ENCODE results near the gene PPA1. TPM values are rescaled to one million over a fixed set of nuclear protein-coding genes. Genes with fewer than 3 reads are reported as not detected.
"Not testable (repeated sequence)": the region's sequence is repeated elsewhere in the genome, so short reads cannot be mapped to it uniquely, and the experiment has no call there.

The PPA1 gene
- total RNA-seq, 1 donor from 2014 or later = 201 TPM

DNA sequence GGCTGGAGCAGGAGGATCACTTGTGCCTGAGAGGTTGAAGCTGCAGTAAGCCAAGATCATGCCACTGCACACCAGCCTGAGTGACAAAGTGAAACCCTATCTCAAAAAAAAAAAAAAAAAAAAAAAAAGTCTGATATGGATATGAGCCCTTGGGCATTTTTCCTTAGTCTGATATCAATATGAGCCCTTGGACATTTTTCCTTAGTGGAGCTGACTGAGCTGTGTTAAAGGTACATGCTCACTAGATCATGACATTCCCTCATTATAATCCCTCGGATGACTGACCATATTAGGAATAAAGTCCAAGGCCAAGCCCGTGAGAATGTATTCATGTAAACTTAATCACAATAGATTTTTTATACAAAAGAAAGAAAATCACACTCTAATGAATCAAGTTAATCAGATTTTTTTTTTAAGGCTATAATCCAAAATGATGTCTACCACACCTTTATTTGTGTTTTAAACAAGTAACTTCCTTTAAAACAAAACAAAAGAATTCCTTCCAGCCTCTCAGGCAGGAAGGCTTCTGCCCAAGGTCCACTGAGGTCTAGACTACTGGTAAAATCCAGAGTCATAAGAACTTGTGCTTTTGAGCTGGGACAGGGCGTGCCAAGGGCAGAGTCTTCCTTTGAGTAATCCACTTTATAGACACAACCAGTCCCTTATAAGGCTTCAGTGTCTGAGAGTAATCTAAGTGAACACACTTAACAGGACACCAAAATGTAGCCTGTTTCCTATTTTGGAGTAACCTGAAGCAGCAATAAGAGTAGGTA is 5.5 kb downstream of the PPA1 start:
- H3K27me3 ChIP-seq (ENCODE audit: control insufficient read depth, insufficient read depth, low read length) = no peaks in the 10 kb centered on the region
- TF ChIP-seq, protein P1, sequence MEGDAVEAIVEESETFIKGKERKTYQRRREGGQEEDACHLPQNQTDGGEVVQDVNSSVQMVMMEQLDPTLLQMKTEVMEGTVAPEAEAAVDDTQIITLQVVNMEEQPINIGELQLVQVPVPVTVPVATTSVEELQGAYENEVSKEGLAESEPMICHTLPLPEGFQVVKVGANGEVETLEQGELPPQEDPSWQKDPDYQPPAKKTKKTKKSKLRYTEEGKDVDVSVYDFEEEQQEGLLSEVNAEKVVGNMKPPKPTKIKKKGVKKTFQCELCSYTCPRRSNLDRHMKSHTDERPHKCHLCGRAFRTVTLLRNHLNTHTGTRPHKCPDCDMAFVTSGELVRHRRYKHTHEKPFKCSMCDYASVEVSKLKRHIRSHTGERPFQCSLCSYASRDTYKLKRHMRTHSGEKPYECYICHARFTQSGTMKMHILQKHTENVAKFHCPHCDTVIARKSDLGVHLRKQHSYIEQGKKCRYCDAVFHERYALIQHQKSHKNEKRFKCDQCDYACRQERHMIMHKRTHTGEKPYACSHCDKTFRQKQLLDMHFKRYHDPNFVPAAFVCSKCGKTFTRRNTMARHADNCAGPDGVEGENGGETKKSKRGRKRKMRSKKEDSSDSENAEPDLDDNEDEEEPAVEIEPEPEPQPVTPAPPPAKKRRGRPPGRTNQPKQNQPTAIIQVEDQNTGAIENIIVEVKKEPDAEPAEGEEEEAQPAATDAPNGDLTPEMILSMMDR (IDR thresholded peaks at IDR 0.05; ENCODE audit: insufficient read depth, low read length, poor library complexity, severe bottlenecking) = no peak
- DNase-seq (ENCODE audit: low read depth) = no peak
- H3K4me3 ChIP-seq (ENCODE audit: low read depth, low read length) = no peak overlapping the region
- H3K36me3 ChIP-seq (ENCODE audit: control insufficient read depth, insufficient read depth, low read length) = no peaks in the 10 kb centered on the region

GRCh38 chr10:70223728-70224127 is 9.5 kb downstream of the PPA1 start:
- H3K4me3 ChIP-seq (ENCODE audit: low read depth, low read length) = no peak overlapping the region
- TF ChIP-seq, protein P1 (IDR thresholded peaks at IDR 0.05; ENCODE audit: insufficient read depth, low read length, poor library complexity, severe bottlenecking) = no peak
- no peak for DNase-seq (ENCODE audit: low read depth)
- no peaks in the 10 kb centered on the region for H3K36me3 ChIP-seq (ENCODE audit: control insufficient read depth, insufficient read depth, low read length)
- H3K27me3 ChIP-seq (ENCODE audit: control insufficient read depth, insufficient read depth, low read length) = no peaks in the 10 kb centered on the region

- not testable (repeated sequence) for H3K36me3 ChIP-seq (ENCODE audit: control insufficient read depth, insufficient read depth, low read length)
Measured at GRCh38 chr10:70222811-70223447, 10.3 kb downstream of the PPA1 start.

DNA sequence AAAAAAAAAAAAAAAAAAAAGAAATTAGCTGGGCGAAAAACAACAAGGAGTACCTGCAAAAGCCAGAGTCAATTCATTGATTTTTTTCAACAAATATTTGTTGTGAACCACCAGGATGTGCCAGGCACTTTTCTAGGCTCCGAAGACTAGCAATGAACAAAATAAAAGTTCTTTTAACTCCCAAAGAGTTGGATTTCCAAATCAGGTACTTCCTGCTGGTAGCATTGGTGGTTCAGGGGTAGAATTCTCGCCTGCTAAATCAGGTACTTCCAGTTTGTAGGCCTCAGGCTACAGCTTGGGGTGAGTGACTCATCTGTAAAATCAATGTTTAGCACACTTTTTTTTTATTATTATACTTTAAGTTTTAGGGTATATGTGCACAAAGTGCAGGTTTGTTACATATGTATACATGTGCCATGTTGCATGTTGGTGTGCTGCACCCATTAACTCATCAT is 10.9 kb downstream of the PPA1 start:
- DNase-seq (ENCODE audit: low read depth) = no peak
- H3K4me3 ChIP-seq (ENCODE audit: low read depth, low read length) = no peak overlapping the region
- no peaks in the 10 kb centered on the region for H3K27me3 ChIP-seq (ENCODE audit: control insufficient read depth, insufficient read depth, low read length)
- TF ChIP-seq, protein P1 (IDR thresholded peaks at IDR 0.05; ENCODE audit: insufficient read depth, low read length, poor library complexity, severe bottlenecking) = no peak
- H3K36me3 ChIP-seq (ENCODE audit: control insufficient read depth, insufficient read depth, low read length) = no peaks in the 10 kb centered on the region

More at GRCh38 chr10:70222811-70223447, 10.3 kb downstream of the PPA1 start:
- not testable (repeated sequence) for DNase-seq (ENCODE audit: low read depth); H3K4me3 ChIP-seq (ENCODE audit: low read depth, low read length); H3K27me3 ChIP-seq (ENCODE audit: control insufficient read depth, insufficient read depth, low read length)

DNA sequence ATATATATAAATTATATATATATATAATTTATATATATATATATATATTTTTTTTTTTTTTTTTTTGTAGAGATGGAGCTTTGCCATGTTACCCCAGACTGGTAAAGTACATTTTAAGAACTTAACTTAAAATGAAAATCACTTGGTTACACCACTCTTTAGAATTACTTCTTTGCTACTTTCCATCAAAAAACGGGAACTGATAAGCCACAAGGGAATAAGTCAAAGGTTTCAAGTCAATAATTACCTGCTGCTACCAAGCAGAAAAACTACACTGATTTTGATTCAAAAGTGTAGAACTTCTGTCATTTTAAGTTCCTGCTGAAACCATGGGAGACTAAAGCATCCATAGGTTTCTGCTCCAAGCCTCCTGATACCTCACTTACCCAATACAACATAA is 12.2 kb downstream of the PPA1 start:
- H3K36me3 ChIP-seq (ENCODE audit: control insufficient read depth, insufficient read depth, low read length) = no peaks in the 10 kb centered on the region
- no peak for DNase-seq (ENCODE audit: low read depth)
- no peak overlapping the region for H3K4me3 ChIP-seq (ENCODE audit: low read depth, low read length)
- TF ChIP-seq, protein P1 (IDR thresholded peaks at IDR 0.05; ENCODE audit: insufficient read depth, low read length, poor library complexity, severe bottlenecking) = no peak
- no peaks in the 10 kb centered on the region for H3K27me3 ChIP-seq (ENCODE audit: control insufficient read depth, insufficient read depth, low read length)

GRCh38 chr10:70212879-70213278 is 20.4 kb downstream of the PPA1 start:
- Histone ChIP-seq H3K36me3 (ENCODE audit: control insufficient read depth, insufficient read depth, low read length) (no peaks in the 10 kb centered on the region), H3K27me3 (ENCODE audit: control insufficient read depth, insufficient read depth, low read length) (no peaks in the 10 kb centered on the region), H3K4me3 (ENCODE audit: low read depth, low read length) (no peak overlapping the region)
- TF ChIP-seq, protein P1 (IDR thresholded peaks at IDR 0.05; ENCODE audit: insufficient read depth, low read length, poor library complexity, severe bottlenecking) = no peak
- no peak for DNase-seq (ENCODE audit: low read depth)

Measured in kidney epithelial cell (primary cell).